Measurements from ENCODE around the gene DLGAP4. TPM values are rescaled to one million over a fixed set of nuclear protein-coding genes. Genes with fewer than 3 reads are reported as not detected.

The DLGAP4 gene
- total and polyA plus RNA-seq, 9 of the 15 experiments (the other 6 are each of a cell fraction or from before 2014, with no cell fraction given), result 0.31 to 34.1 (median 4.5) TPM

GRCh38 chr20:36461600-36462439, 155.7 kb downstream of the DLGAP4 start (continued):
- TF ChIP-seq ESRRA (IDR thresholded peaks at IDR 0.05; ENCODE audit: borderline replicate concordance, low read depth) (no peak), MTA1 (IDR thresholded peaks at IDR 0.05; ENCODE audit: borderline replicate concordance) (no peak), C11orf30 (IDR thresholded peaks at IDR 0.05; ENCODE audit: low read depth) (no peak), TCF7L2 (IDR thresholded peaks at IDR 0.05; ENCODE audit: low read depth, low read length) (no peak), ZBTB33 (CRISPR knock-in tag; IDR thresholded peaks at IDR 0.05) (no peak), ZNF140 (CRISPR knock-in tag; IDR thresholded peaks at IDR 0.05) (no peak), EHMT2 (IDR thresholded peaks at IDR 0.05) (no peak), GABPB1 (CRISPR knock-in tag; IDR thresholded peaks at IDR 0.05) (no peak), CBFA2T2 (conservative IDR thresholded peaks at IDR 0.05) (no peak), KAT2B (IDR thresholded peaks at IDR 0.05; ENCODE audit: low read depth, low read length) (no peak), SNAPC5 (CRISPR knock-in tag; IDR thresholded peaks at IDR 0.05) (no peak), ZNF316 (IDR thresholded peaks at IDR 0.05) (no peak), MIER1 (IDR thresholded peaks at IDR 0.05; ENCODE audit: low read depth) (no peak), PHF8 (IDR thresholded peaks at IDR 0.05; ENCODE audit: borderline replicate concordance, low read length) (peak; percentile 46; the same call in 1 of the 2 replicates), PATZ1 (CRISPR knock-in tag; IDR thresholded peaks at IDR 0.05; ENCODE audit: borderline replicate concordance) (no peak), ZNF766 (CRISPR knock-in tag; conservative IDR thresholded peaks at IDR 0.05) (no peak), ZBTB2 (IDR thresholded peaks at IDR 0.05) (no peak), NBN (IDR thresholded peaks at IDR 0.05; ENCODE audit: low read depth) (no peak), MLX (CRISPR knock-in tag; conservative IDR thresholded peaks at IDR 0.05) (no peak), VEZF1 (CRISPR knock-in tag; IDR thresholded peaks at IDR 0.05) (peak; percentile 96)

All from K562 (cell line).